Thyroid gland (tissue), 4 donors: ENCODE data around the gene CHRNG. TPM values are rescaled to one million over a fixed set of nuclear protein-coding genes. Genes with fewer than 3 reads are reported as not detected.

Source experiments
- DNase-seq, 2 donors: peaks; one replicate each; pipeline ENCODE4 v3.0.0-alpha.2; 2019
- H3K27ac ChIP-seq, 3 donors: fragments of 200-600 bp; sonication (generic); 1 replicate in 2 of 3; 2 replicates in 1 of 3; pipeline ENCODE4 v1.5.1; 2016 to 2019; ENCODE audit warnings: mild to moderate bottlenecking in 1 of 3, moderate library complexity in 1 of 3
- H3K27me3 ChIP-seq: fragments of 200-600 bp; sonication (generic); one replicate; pipeline ENCODE4 v1.5.1; 2019
- H3K36me3 ChIP-seq, 2 donors: fragments of 200-600 bp; sonication (generic); one replicate each; pipeline ENCODE4 v1.5.1; 2016 to 2019
- H3K4me1 ChIP-seq, 2 donors: fragments of 200-600 bp; sonication (generic); one replicate each; pipeline ENCODE4 v1.5.1; 2017 to 2019
- H3K4me3 ChIP-seq, 3 donors: fragments of 200-600 bp; sonication (generic); replicated peaks in 1 of 3; 1 replicate in 2 of 3; 2 replicates in 1 of 3; pipeline ENCODE4 v1.5.1; 2016; ENCODE audit warnings: mild to moderate bottlenecking in 1 of 3
- H3K9me3 ChIP-seq: fragments of 200-600 bp; sonication (generic); one replicate; pipeline ENCODE4 v1.5.1; 2017
- CTCF ChIP-seq, 6 experiments: fragments of 200-600 bp in 3 of 6; fragments of 450-650 bp in 3 of 6; sonication (generic) in 3 of 6; IDR thresholded peaks; one replicate each; pipeline ENCODE4 v1.5.1; 2016 to 2019; ENCODE audit warnings: antibody characterized with exemption in 6 of 6, mild to moderate bottlenecking in 2 of 6, inconsistent platforms in 1 of 6, moderate library complexity in 1 of 6
- POLR2A ChIP-seq, 2 donors: fragments of 450-650 bp; IDR thresholded peaks; one replicate each; pipeline ENCODE4 v1.6.1; 2017; ENCODE audit warnings: antibody characterized with exemption in 2 of 2, mild to moderate bottlenecking in 2 of 2, moderate library complexity in 1 of 2
- WGBS, 2 donors: methylation state at CpG; one replicate each; pipeline ENCODE4 v1.1.5; 2017; 5-methylcytosine and 5-hydroxymethylcytosine counted together
- intact Hi-C: fragments of 100-400 bp; cut with DNase I; formaldehyde crosslinking; loops from one replicate; pipeline ENCODE4 v1.15.1; 2023
- total RNA-seq, 4 donors: library from RNA; depleted of rRNA; stranded (reverse); fragments of >200 nt; gene quantifications; one replicate each; pipeline ENCODE4 v1.2.3, GENCODE V29; 2016

The CHRNG gene
- total RNA-seq, 4 donors from 2014 or later: not detected

DNA sequence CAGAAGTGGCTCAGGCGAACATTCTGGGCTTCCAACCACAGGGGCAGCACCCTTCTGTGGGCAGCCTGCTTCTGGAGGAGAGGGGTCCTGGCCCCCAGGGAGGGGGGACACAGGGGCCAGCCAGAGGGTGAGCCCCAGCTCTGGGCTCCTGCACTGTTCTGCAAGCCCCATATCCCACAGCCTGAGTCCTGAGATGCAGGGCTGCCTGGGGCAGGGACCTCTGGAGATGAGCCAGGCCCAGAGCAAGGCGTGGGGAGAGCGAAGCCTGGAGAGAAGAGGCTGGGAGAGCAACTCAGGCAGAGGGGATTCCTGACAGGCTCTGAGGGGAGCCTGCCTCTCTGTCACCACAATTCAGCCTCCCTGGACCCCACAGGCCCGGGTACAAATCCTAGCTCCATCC, 32.8 kb upstream of the CHRNG start:
- H3K9me3 ChIP-seq: no peaks in the 10 kb centered on the region
- no peak overlapping the region for H3K27ac ChIP-seq
- no peaks in the 10 kb centered on the region for H3K27me3 ChIP-seq
- TF ChIP-seq POLR2A (IDR thresholded peaks at IDR 0.05): no peak
- TF ChIP-seq CTCF (IDR thresholded peaks at IDR 0.05): no peak
- no peak for DNase-seq
- H3K4me1 ChIP-seq: peaks cover 8 to 17% of the 10 kb centered on the region in 2 donors
- H3K4me3 ChIP-seq: no peak overlapping the region
- intact Hi-C loops: no loop called here
- H3K36me3 ChIP-seq: no peaks in the 10 kb centered on the region
- WGBS, 2 donors: 90% methylated on average over 4 of the region's 4 CpGs; no CpG with 5 or more reads in 1 of the 2 donors

- TF ChIP-seq POLR2A (IDR thresholded peaks at IDR 0.05): no peak
- TF ChIP-seq CTCF (IDR thresholded peaks at IDR 0.05): no peak
- H3K27ac ChIP-seq: no peak overlapping the region
Observed at GRCh38 chr2:232508251-232508650, 31.2 kb upstream of the CHRNG start.

DNA sequence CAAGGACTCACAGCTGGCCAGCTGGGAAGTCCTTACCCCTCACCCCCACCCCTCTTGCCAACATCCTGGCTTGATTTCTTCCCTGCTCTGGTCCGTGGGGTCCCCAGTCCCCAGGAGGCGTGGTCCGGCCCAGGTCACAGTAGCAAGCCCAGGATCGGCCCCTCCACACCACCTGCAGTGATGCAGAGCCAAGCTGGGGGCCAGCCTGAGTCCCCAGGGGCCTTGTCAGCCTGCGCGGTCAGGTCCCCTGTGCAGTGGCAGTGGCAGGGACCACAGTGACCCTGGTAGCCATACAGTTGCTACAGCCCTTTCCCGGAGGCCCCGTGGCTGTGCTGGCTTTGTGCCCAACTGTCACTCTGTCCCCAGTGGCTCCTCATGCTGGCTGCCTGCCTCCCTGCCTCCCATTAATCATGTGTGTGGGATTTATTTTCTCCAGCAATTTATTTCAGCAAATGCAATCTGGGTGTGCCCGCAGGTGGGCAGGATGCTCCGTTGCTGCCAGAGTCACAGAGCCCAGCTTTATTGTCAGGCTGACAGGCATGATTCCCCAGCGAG, 28.1 kb upstream of the CHRNG start:
- TF ChIP-seq POLR2A (IDR thresholded peaks at IDR 0.05) (no peak), CTCF (IDR thresholded peaks at IDR 0.05) (no peak)
- no peak overlapping the region for H3K4me3 ChIP-seq
- H3K9me3 ChIP-seq: no peaks in the 10 kb centered on the region
- WGBS, 2 donors: 56 to 61% methylated on average over 5 to 8 of the region's 11 CpGs
- DNase-seq: no peak
- intact Hi-C loops: no loop called here
- no peaks in the 10 kb centered on the region for H3K27me3 ChIP-seq
- H3K27ac ChIP-seq: no peak overlapping the region
- no peaks in the 10 kb centered on the region for H3K4me1 ChIP-seq
- no peaks in the 10 kb centered on the region for H3K36me3 ChIP-seq

More at GRCh38 chr2:232508251-232508650, 31.2 kb upstream of the CHRNG start:
- Histone ChIP-seq H3K4me1 (peaks cover 2 to 4% of the 10 kb centered on the region in 2 donors), H3K9me3 (no peaks in the 10 kb centered on the region), H3K4me3 (no peak overlapping the region), H3K27me3 (no peaks in the 10 kb centered on the region), H3K36me3 (no peaks in the 10 kb centered on the region)
- 77 to 88% methylated on average over 5 to 7 of the region's 7 CpGs for WGBS, 2 donors
- DNase-seq: no peak
- intact Hi-C loops: no loop called here

DNA sequence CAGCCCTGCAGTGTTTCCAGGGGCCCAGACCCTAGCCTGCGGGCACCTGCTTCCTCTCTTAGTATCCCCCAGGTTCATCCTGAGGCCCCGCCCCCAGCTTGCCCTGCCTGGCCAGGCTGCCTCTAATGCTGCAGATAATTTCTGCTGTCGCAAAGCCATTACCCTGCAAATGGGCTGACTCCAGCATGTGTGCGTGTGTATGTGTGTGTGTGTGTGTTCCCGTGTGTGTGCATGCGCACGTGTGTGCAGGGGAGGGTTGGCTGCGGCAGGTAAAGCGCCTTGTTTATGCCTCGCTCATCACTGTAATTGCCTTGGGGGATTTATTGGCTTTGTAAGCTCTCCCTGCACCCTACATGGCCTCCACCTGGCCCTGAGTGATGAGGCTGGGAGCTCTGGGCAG, 26.9 kb upstream of the CHRNG start:
- Histone ChIP-seq H3K27me3 (no peaks in the 10 kb centered on the region), H3K36me3 (no peaks in the 10 kb centered on the region), H3K4me1 (no peaks in the 10 kb centered on the region), H3K4me3 (no peak overlapping the region), H3K27ac (no peak overlapping the region), H3K9me3 (no peaks in the 10 kb centered on the region)
- intact Hi-C loops: no loop called here
- no peak for TF ChIP-seq CTCF (IDR thresholded peaks at IDR 0.05)
- no peak for TF ChIP-seq POLR2A (IDR thresholded peaks at IDR 0.05)
- WGBS, 2 donors: 88 to 89% methylated on average over 10 of the region's 10 CpGs
- DNase-seq: no peak

DNA sequence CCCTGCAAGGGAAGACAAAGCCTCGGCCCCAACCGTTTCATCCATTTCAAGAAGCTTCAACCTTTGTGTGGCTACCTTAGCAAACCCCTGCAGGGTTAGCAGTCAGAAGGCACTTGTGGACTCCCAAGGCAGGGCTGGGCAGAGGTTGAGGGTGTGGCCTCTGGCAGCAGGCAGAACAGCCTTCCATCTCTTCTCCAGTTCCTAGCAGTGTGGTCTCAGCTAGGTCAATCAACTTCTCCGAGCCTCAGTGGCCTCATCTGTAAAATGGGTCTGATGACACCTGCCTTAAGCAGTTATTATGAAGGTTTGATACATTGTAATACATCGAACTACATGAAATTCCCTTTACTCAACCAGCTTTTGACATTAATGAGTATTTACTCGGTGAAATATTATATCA, 26.1 kb upstream of the CHRNG start:
- 78 to 85% methylated on average over 5 of the region's 5 CpGs for WGBS, 2 donors
- Histone ChIP-seq H3K27me3 (no peaks in the 10 kb centered on the region), H3K27ac (no peak overlapping the region), H3K36me3 (no peaks in the 10 kb centered on the region), H3K4me1 (no peaks in the 10 kb centered on the region), H3K9me3 (no peaks in the 10 kb centered on the region), H3K4me3 (no peak overlapping the region)
- TF ChIP-seq CTCF (IDR thresholded peaks at IDR 0.05) (no peak), POLR2A (IDR thresholded peaks at IDR 0.05) (no peak)
- intact Hi-C loops: no loop called here
- no peak for DNase-seq
